ENCODE results near the gene MEF2C.
A peak's percentile ranks its signal among the peaks of the same experiment; 100 is the strongest.

Gene MEF2C

DNA sequence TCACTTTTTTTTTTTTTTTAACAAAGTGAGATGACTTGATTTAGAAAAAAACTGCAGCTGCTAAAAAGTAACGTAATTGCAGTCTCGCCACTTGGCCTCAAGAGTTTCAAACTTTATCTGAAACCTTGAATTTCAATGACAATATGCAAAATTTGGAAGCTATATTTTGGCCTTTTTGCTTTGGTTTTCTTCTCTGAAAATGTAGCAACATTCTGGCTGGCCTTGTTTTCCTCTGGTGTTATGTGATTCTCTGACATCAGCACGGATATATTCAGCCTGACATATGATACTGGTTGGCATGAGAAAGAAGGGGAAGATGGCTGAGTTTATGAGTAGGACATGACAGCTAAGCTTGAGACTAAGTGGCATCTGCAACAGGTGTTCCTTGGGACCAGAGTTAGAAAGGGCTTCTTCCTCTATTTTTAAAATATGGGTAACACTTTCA is 136.5 kb downstream of the MEF2C start:
- DNase-seq, result no peak

DNA sequence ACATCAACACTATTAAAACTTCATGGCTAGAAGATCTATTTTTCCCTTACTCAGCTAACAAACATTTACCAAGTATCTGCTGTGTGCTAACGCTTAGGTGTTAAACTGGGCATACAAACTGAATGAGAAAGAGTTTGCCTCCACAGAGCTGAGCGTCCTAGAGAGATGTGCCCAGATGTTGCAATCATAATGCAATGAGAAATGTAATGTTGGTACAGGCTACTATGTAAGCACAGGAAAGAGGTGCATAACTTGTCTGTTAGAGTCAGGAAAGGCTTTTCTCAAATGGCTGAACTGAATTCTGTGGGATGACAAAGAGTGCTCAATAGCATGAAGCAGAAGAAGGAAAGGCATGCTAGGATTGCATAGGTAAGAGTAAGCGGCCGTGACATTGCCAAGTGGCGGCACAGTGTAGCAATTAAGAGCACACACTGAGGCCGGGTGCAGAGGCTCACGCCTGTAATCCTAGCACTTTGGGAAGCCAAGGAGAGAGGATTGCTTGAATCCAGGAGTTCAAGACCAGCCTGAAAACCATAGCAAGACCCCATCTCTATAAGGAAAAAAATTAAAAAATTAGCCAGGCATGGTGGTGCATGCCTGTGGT is 137.8 kb downstream of the MEF2C start:
- DNase-seq, result no peak

DNA sequence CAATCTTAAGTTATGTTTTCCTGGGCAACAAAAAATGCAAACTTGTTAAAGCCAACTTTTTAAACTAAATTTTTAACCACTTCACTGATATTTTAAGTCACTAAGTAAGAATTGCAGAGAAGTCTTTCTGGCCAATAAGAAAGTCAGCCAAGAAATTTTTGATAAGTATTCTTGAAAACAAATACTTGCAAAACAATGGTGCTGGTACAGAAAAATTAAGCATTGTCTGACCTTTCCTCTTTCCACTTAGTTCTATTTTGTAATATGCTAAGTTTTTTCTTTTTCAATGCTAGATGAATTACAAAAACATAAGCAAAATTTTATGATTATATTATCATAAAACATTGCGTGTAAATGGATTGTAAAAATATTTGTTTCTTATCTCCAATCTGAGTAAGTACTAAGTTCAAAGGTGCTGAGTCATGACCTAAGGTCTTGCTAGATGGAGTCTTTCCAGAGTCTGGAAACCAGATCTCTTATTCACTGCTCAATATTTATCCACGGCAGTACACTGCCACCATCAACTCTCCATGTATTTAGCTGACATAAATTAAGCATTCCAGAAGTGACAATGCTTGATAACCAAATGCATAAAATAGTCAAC is 139.7 kb downstream of the MEF2C start:
- no peak for DNase-seq

DNA sequence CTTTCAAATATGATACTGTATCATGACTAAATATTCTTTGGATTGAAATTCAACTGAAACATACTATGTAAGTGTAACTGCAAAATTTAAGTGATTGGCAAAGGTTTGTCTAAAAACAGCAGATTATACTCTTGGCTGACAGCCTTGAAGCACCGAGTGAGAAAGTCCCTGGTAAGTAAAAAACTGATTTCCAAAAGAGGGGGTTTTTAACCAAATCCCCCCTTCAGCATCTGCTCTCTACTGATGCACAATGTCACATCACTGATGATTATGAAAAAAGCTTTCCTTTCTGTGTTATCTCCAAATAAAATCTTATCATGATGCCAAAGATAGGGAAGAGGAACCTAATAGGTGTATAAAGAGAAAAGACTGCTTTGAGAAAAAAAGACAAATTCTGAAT is 141.0 kb downstream of the MEF2C start:
- no peak for DNase-seq

DNA sequence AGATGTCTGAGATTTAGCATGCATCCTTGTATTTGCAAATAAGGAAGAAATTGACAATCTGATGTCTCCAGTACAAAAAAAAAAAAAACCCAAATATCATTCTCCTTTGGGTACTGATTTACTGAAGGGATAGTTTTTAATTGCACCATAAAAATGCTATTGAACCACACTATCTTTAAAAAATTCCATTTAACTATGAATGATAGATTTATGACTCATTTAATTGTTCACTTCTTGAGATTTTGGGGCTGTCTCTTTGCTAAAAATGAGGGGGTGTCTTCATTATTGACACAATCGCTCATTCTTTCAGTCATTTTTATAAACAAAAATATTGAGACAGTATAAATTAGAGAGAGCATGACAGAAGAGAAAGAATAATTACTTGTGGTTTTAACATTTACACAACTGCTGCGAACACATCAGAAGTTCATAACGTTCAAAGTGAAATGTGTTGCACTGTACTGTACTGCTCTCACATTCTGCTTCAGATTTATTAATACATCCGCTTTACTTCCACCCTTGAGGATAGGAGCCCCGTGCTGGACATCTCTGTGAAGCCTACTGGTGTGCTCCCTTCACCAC is 142.3 kb downstream of the MEF2C start:
- DNase-seq, result no peak

DNA sequence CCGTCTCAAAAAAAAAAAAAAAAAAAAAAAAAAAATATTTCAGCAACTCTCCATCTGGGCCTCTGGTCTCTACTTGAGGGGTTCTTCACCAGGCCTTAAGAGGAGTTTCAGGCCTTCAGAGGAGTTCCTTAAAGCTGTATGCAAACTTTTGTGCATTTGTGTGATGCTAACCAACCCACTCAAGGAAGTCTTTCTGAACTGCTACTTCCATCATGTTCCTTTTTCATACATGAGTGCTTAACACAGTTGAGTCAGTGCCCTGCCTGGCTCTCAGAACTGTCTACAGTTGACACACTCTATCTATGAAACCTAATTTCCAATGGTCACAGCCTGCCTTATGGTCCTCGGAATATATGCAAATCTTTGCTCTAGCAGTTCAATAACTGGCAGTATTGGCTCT is 146.5 kb downstream of the MEF2C start:
- DNase-seq, result no peak

DNA sequence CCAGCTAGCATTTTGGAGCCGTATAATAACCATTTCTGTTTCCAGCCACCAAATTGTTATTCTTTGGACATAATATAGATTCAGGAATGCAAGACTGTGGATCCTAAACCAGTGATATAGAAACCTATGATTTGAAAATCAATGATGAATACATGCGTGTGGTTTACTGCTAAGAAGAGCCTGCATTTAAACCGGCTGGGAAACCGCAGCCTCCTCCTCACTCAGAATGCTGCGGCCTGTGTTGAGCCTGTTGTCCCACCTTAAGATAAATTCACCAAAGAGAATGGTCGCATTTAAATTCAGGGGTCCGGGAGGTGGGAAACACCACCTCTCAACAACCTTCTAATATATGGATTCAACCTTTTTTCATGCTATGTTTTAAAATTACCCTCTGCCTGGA is 148.0 kb downstream of the MEF2C start:
- no peak for DNase-seq

DNA sequence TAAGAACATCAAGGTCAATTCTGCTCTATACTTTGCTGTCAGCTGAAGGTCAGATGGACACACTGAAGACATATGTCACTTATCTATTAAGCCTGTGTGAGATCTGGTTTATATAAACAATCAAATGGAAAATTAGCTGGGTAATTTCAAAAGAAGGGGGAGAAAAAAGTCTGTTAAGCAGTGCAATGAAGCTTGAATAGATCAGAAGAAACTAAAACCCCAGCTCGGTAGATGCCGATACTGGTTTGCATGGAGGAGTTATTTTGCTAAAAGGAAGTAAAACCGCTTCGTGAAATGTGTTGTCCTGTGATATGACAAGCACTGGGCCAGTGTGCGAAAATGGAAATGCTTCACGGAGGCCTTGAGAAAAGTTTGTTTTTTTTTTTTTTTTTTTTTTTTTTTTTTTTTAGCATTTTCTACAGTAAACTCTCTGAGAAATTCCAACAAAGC is 148.8 kb downstream of the MEF2C start:
- DNase-seq, result peak in 1 of 2 donors; percentile 47

DNA sequence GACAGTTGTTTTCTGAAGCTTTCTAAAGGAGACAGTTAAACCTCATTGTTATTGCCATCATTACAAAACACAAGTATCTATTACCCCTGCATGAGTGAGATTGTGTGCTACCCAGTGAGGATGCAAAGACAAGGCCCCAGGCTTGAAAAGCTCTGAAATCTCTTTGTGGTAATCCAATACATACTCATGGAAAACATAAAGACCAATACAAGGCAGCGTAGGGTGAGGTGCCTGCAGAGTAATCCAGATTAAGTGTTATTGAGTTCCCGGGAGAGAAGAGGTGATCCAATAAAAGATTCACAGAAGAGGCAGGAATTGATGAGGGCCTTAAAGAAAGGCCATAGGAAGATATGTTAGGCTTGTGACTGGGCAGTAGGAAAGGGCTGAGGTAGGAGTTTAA is 150.1 kb downstream of the MEF2C start:
- no peak for DNase-seq

DNA sequence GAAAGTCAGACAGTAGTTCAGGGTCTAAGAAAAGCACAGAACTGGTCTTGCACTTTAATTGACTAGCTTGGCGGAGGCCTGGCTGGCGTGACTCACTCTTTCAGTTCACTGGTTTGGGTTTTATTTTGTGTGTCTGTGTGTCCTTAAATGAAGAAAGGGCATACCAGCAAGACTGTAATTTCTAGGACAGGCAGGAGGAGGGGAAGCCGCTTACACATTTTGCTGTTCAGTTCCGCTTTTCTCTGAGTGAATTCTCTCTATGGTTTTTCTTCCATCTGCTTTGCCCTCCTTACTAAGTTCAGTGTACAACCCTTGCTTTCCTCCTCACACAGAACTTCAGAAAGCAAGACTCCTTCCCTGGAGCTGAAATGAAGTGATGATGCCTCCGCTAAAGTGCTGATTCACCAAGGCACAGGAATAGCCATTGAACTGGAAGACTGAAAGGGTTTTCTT is 150.8 kb downstream of the MEF2C start:
- DNase-seq, result no peak

DNA sequence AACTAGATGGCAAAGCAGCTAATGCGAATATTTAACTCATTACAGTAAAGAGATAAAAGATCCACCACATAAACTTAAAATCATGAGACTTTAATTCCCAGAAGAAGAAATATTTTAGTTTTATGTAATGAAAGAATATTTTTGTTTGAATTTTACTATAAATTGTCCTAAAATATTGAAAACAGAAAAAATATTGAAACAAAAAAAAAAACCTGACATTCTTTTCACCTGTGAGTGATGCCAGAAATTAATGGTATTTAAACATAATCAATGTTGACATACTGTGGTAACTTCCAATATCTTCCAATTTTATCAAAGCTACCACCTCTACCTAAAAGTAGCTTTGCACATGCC is 153.2 kb downstream of the MEF2C start:
- no peak for DNase-seq

DNA sequence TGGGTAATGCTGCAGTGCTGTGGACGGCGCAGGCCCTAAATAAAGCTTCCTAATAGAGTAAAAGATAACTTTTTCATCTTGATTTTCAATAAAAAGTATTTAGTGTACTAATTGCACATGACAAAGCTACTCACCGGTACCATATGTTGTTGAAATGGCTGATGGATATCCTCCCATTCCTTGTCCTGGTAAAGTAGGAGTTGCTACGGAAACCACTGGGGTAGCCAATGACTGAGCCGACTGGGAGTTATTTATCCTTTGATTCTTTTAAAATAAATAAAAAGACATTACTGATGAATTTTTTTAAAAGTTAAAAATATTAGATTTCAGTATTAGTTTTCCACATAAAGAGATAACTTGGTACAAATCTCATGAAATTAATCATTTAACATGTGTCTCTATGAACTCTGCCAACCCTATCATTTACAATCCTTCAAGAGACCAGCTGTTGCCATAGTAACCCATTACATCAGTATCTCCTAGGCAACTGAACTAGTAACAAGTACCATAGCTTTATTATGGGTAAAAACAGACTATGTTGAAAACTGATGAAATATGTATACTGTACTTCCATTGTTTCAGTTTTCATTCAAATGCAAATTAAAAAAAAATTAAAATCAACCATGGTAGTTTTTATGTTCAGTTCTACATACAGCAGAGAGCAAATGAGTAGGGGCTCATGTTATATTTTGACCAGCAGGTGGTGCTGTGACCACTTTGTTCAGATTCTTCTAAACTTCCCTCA is 153.7 kb downstream of the MEF2C start:
- DNase-seq, result peak; percentile 36 to 88

DNA sequence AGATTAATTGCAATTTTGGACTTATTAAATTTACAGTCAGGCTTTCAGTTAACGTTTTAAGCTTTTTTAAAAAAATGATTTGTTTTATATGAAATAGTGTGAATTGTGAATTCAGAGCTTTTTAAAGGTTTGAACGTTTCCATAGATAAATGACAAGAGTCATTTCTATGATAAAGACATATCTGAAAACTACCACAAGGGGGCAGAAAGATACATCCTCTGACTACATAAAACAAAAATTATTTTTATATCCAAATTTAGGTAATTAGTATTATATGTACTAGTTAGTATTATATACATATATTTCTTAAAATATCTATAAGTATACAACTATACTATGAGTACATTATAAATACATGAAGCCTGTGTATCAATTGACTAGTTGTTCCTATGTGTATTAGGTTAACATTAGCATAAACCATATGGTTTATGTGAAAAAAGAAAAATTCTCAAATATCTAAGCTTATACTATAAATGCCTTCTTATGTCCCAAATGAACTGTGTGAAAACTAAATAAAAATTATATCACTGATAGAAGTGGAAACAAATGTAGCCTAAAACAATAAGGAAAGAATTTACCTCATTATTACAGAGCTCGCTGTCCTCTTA is 155.2 kb downstream of the MEF2C start:
- peak in 1 of 2 donors; percentile 55 for DNase-seq

DNA sequence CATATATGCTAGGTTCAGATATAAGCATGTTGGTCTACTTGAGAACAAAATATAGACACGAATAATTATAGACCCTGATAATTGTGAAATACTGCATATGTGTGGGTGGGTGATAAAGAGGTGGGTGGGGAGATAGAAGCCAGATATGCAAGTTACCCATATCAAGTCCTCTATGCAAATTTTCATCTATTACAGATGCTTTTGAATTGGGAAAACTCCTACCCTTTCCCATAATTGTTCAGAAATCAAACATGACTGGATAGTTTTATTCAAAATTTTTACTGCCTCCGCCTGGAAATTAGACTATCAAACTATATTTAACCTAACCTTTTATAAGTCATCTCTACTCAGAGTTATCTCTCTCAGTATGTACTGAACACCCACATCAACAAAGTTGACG is 157.5 kb downstream of the MEF2C start:
- no peak for DNase-seq

DNA sequence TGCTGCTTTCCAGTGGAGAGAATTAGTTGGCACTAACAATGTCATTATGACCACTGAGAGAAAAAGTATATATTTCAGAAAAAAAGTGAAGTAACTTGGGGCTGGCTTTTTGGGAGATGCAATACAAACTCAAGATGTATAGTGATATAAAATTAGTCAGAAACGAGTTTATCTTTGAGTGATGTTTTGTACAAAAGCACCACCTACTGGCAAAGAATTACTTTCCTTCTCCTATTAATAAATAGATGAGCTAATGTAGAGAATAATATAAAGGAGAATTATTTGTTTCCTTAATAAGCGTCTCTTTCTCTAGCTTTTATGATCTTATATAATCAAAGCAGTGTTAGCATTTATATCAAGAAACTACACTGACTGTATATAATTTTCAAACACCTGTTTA is 158.8 kb downstream of the MEF2C start:
- peak in 1 of 2 donors; percentile 65 for DNase-seq

DNA sequence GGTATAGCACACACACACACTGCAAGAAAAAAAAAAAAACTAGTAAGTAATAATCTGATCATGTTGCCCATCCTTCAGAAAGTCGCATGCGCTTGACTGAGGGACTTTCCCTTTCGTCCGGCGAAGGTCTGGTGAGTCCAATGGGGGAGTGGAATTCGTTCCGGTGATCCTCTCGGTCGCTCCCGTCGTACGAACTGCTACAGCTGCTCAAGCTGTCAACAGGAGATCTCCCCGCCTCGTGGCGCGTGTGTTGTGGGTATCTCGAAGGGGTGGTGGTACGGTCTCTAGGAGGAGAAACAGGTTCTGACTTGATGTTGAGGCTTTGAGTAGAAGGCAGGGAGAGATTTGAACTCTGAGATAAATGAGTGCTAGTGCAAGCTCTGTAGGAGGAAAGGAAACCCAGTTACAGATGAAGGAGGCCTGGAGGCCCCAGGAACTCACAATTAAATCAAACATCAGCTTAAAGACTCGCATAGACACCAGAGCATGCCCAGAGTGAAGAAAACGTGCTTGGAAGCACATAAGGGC is 160.4 kb downstream of the MEF2C start:
- DNase-seq, result no peak

DNA sequence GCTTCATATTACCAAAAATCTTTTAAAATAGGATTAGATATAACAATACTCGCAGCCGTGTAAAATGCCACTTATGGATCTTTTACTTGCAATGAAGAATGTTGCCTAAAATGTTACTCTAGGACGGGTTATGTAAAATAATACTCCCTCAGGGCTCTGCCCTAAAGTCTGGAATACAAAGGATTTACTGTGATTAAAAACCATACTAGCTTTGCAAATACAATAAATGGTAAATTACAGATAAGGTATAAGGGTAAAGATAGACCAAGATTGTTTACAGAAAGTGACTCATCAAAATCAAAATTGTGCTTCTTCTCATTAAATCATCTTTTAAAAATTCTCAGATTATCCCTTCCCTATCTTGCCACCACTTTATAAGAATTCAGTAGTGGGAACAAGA is 163.6 kb downstream of the MEF2C start:
- DNase-seq, result no peak

DNA sequence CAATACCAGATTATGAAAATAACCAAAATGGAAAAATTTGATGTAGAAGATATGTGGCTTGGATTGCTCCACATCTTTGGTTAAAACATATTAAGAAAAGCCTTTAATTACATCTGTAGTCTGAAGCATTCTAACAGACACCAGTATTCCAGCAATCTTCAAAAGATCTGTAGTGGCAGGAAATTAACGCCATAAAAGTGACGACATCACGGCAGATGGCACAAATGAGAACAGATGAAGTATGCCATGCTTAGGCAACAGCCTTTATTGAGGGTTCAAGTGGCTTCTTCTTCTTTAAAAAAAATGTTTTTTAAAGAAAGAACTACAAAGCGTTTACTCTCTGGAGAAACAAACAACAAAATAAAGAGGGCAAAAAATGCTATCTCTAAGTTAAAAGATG is 164.2 kb downstream of the MEF2C start:
- DNase-seq, result no peak

DNA sequence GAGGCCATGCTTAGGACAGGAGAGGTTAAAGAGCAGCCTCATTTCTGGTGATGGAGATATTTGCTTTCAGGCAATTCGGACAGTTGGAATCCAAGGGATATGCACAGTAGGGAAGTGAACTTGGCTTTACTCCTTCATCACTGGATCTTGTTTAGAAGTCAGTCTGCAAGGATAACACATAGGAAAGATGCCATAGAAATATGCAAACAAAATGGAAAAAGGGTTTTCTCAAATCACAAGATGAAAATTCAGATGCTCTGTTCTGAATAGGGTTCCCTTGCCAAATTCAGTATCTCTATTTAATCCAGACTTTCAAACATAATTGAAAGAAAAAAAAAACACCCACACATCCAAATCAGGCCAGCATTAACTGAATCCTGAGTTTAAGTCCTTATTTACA is 166.9 kb downstream of the MEF2C start:
- no peak for DNase-seq

DNA sequence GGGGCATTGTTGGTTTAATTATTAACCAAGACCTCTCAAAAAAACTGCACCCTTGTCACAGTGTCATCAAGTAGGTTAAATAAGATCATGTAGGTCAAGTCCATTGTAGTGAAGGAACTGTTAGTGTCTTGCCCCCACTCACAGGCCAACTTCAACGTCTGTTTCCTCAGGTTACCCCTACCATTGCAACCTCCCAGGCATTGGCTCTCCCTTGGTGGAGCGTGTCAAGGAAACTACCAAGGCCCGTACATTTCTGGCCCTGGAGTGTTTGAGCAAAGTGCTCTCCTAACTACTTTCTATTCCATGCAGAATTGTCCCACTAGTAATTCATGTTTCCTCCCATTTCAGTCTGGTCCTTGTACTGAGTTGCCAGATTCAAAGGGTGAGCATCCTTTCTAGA is 167.5 kb downstream of the MEF2C start:
- no peak for DNase-seq

DNA sequence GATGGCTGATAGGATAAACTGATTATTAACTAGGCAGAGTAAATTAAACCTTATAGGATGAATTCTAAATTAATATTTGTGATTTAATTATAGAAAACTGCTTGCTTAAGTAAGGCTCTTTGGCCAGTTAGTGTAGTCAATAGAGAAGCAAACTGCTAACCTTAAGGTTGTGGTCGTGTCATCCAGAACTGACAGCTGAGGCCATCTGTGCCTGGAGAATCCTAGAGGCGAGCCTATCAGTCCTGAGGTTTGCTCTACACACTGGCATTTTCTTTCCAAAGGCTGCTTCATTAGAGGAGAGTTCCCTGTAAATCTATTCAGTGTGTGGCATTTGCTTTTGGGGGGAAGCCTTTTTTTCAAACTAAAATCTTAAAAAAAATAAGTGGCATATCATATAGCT is 169.2 kb downstream of the MEF2C start:
- no peak for DNase-seq

DNA sequence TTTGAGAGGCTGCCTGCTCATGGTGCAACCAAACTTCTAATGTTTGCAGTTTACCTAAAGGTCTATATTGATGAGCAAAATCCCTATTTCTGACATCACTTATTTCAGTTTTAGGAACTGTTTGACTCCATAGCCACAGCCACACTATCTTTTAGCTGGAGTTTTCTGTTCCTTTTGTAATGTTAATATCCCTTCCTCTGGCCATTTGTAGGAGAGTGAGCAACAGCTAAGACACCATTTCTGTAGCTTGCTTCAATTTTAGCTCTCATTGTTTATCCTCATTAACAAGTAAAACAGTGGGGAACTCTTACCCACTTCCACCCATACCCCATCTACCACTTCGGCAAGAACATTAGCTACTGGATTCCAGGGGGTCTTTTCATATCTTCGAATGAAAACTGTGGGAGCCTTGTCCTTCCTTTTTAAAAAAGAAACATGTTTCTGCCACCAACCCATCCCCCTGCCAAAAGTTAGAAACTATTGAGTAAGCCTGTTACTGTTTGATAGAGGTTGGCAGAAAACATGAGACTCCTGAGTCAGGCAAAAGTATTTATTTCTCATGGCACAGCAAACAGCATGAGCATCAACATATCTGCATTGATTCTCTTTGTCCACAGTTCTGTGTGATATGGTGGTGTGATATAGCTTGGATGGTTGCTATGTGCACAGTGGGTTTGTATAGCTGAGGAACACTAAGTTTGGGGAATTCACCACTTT is 174.1 kb downstream of the MEF2C start:
- DNase-seq, result no peak

DNA sequence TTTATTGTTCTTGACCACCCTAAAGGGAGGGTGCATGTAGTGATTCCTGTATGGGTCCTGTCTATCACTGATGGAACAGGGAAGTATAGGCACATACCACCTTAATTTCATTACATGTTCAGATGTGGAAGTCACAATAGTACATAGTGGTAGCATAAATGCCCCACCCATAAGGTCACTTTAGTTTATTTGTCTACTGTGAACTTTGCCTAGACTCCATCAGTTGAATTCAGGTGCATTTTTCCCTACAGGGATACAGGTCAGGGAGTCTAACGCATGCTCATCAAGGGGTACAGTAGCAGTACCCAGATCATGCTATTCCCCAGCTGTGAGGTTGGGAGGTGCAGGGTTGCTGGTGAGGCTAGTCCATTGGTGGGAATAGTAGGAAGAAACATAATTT is 175.0 kb downstream of the MEF2C start:
- no peak for DNase-seq

Measured in hippocampal formation (tissue), 2 donors.